ENCODE results near the gene MYRIP. TPM values are rescaled to one million over a fixed set of nuclear protein-coding genes. Genes with fewer than 3 reads are reported as not detected.

The MYRIP gene
- total RNA-seq, 1 experiment from 2014 or later, result 0.44 TPM

DNA sequence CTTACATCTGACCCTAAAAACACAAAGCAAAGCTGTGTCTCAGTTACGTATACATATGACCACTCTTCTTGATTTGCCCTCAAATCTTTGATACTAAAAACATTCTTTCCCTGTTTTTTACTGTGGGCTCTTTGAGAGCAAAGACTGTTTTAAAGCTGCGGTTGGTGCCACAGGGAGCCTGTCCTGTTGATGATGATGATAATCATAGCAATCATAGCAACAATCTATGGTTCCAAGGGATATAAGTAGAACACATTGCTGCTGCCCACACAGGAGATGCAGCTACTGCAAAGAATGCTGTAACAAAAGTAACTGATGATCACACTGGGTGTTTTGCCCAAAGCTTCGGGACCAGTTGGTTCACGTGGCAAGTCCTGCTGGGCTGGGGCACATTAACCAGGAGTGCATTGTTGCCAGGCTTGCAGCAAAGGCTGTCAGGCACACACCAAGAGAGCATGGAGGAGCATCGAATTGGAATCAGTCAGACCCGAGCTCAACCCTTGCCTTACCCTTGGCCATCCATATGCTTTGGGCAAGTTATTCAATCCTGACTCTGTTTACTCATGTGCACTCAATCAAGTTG, 368.7 kb downstream of the MYRIP start:
- Histone ChIP-seq H3K4me3 (replicated peaks in 1 of 2; ENCODE audit: low read depth in 1 of 2, low read length in 2 of 2) (no peak overlapping the region), H3K9ac (ENCODE audit: low read length) (no peak overlapping the region), H3K27ac (ENCODE audit: low read depth, low read length) (no peak overlapping the region), H3K9me2 (ENCODE audit: insufficient read depth) (no peaks in the 10 kb centered on the region), H3K36me3 (ENCODE audit: control insufficient read depth in 1 of 2, insufficient read depth in 2 of 2, low read length in 2 of 2) (no peaks in the 10 kb centered on the region), H3K27me3 (ENCODE audit: insufficient read depth, low read length) (peaks cover 5% of the 10 kb centered on the region), H4K20me1 (ENCODE audit: insufficient read depth) (no peaks in the 10 kb centered on the region), H3K79me2 (ENCODE audit: insufficient read depth, low read length) (no peaks in the 10 kb centered on the region), H3K9me3 (ENCODE audit: control insufficient read depth in 1 of 2, insufficient read depth in 1 of 2, low read depth in 1 of 2, low read length in 2 of 2) (no peaks in the 10 kb centered on the region), H3K4me1 (ENCODE audit: control insufficient read depth in 1 of 2, insufficient read depth in 2 of 2, low read length in 2 of 2) (no peaks in the 10 kb centered on the region), H3K4me2 (ENCODE audit: low read length) (no peak overlapping the region), H2AFZ (ENCODE audit: low read depth, low read length, poor library complexity, severe bottlenecking) (no peak overlapping the region)
- ChIA-PET RAD21 (ENCODE audit: low non-redundant PET in 1 of 2, low total read pairs in 2 of 2, uncharacterized antibody in 2 of 2, unreplicated experiment in 2 of 2) (no interaction called here), CTCF (interaction anchor here (1.3 to 1.9 kb wide), 2 partner anchors 14 to 636 kb away, joined by 9 read pairs; no protein-coding TSS in a partner anchor), POLR2A (no interaction called here)
- TF ChIP-seq SIN3A (IDR thresholded peaks at IDR 0.05; ENCODE audit: low read depth) (no peak), JUND (IDR thresholded peaks at IDR 0.05) (no peak), TCF7L2 (IDR thresholded peaks at IDR 0.05; ENCODE audit: borderline replicate concordance, extremely low read depth, insufficient read depth, insufficient read length) (no peak), CEBPB (IDR thresholded peaks at IDR 0.05; ENCODE audit: low read depth) (no peak), SP1 (IDR thresholded peaks at IDR 0.05; ENCODE audit: low read depth) (no peak), ZNF274 (IDR thresholded peaks at IDR 0.05; ENCODE audit: low read depth, low read length) (no peak), YY1 (IDR thresholded peaks at IDR 0.05; ENCODE audit: extremely low read depth, insufficient replicate concordance, low read depth, low read length) (no peak), ELF1 (IDR thresholded peaks at IDR 0.05; ENCODE audit: borderline replicate concordance, low read depth) (no peak), RAD21 (IDR thresholded peaks at IDR 0.05; ENCODE audit: low read depth) (no peak), EZH2phosphoT487 (IDR thresholded peaks at IDR 0.05; ENCODE audit: borderline replicate concordance) (no peak), POLR2AphosphoS5 (IDR thresholded peaks at IDR 0.05; ENCODE audit: low read depth, low read length) (no peak), SRF (IDR thresholded peaks at IDR 0.05; ENCODE audit: low read depth) (no peak), FOSL1 (IDR thresholded peaks at IDR 0.05; ENCODE audit: low read depth) (no peak)
- TF ChIP-seq, protein P1, sequence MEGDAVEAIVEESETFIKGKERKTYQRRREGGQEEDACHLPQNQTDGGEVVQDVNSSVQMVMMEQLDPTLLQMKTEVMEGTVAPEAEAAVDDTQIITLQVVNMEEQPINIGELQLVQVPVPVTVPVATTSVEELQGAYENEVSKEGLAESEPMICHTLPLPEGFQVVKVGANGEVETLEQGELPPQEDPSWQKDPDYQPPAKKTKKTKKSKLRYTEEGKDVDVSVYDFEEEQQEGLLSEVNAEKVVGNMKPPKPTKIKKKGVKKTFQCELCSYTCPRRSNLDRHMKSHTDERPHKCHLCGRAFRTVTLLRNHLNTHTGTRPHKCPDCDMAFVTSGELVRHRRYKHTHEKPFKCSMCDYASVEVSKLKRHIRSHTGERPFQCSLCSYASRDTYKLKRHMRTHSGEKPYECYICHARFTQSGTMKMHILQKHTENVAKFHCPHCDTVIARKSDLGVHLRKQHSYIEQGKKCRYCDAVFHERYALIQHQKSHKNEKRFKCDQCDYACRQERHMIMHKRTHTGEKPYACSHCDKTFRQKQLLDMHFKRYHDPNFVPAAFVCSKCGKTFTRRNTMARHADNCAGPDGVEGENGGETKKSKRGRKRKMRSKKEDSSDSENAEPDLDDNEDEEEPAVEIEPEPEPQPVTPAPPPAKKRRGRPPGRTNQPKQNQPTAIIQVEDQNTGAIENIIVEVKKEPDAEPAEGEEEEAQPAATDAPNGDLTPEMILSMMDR (IDR thresholded peaks at IDR 0.05 in 2 of 3, conservative IDR thresholded peaks at IDR 0.05 in 1 of 3; ENCODE audit: borderline replicate concordance in 1 of 3, insufficient read depth in 1 of 3, low read depth in 2 of 3, low read length in 2 of 3), result no peak
- TF ChIP-seq, protein P2, sequence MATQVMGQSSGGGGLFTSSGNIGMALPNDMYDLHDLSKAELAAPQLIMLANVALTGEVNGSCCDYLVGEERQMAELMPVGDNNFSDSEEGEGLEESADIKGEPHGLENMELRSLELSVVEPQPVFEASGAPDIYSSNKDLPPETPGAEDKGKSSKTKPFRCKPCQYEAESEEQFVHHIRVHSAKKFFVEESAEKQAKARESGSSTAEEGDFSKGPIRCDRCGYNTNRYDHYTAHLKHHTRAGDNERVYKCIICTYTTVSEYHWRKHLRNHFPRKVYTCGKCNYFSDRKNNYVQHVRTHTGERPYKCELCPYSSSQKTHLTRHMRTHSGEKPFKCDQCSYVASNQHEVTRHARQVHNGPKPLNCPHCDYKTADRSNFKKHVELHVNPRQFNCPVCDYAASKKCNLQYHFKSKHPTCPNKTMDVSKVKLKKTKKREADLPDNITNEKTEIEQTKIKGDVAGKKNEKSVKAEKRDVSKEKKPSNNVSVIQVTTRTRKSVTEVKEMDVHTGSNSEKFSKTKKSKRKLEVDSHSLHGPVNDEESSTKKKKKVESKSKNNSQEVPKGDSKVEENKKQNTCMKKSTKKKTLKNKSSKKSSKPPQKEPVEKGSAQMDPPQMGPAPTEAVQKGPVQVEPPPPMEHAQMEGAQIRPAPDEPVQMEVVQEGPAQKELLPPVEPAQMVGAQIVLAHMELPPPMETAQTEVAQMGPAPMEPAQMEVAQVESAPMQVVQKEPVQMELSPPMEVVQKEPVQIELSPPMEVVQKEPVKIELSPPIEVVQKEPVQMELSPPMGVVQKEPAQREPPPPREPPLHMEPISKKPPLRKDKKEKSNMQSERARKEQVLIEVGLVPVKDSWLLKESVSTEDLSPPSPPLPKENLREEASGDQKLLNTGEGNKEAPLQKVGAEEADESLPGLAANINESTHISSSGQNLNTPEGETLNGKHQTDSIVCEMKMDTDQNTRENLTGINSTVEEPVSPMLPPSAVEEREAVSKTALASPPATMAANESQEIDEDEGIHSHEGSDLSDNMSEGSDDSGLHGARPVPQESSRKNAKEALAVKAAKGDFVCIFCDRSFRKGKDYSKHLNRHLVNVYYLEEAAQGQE (IDR thresholded peaks at IDR 0.05; ENCODE audit: low read depth), result no peak
- TF ChIP-seq, protein P3, sequence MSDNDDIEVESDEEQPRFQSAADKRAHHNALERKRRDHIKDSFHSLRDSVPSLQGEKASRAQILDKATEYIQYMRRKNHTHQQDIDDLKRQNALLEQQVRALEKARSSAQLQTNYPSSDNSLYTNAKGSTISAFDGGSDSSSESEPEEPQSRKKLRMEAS (IDR thresholded peaks at IDR 0.05), result no peak
- TF ChIP-seq, protein P4, sequence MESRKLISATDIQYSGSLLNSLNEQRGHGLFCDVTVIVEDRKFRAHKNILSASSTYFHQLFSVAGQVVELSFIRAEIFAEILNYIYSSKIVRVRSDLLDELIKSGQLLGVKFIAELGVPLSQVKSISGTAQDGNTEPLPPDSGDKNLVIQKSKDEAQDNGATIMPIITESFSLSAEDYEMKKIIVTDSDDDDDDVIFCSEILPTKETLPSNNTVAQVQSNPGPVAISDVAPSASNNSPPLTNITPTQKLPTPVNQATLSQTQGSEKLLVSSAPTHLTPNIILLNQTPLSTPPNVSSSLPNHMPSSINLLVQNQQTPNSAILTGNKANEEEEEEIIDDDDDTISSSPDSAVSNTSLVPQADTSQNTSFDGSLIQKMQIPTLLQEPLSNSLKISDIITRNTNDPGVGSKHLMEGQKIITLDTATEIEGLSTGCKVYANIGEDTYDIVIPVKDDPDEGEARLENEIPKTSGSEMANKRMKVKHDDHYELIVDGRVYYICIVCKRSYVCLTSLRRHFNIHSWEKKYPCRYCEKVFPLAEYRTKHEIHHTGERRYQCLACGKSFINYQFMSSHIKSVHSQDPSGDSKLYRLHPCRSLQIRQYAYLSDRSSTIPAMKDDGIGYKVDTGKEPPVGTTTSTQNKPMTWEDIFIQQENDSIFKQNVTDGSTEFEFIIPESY (IDR thresholded peaks at IDR 0.05; ENCODE audit: extremely low read depth, insufficient replicate concordance, low read length), result no peak
- TF ChIP-seq, protein P5, sequence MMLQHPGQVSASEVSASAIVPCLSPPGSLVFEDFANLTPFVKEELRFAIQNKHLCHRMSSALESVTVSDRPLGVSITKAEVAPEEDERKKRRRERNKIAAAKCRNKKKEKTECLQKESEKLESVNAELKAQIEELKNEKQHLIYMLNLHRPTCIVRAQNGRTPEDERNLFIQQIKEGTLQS (IDR thresholded peaks at IDR 0.05), result no peak
- intact Hi-C loops (cut with micrococcal nuclease), result loop anchor here (2.0 to 5.0 kb wide), 4 partner anchors 366 to 731 kb away; no protein-coding TSS in a partner anchor
- BruUV-seq (replicated peaks), result no TSS peak
- no peak for DNase-seq (ENCODE audit: low read depth, low spot score)
- no peak for ATAC-seq

All from HCT116 (cell line).